H9 (cell line): ENCODE results near the gene COP1. TPM values are rescaled to one million over a fixed set of nuclear protein-coding genes. Genes with fewer than 3 reads are reported as not detected.

ENCODE experiments used
- DNase-seq: peaks from one replicate; pipeline ENCODE4 v3.0.0-alpha.2; 2017
- H2AFZ ChIP-seq: one replicate; pipeline ENCODE4 v1.6.1; 2013; ENCODE audit warnings: mild to moderate bottlenecking, low read length, control low read depth, moderate library complexity
- H2AK5ac ChIP-seq: 2 replicates; pipeline ENCODE4 v1.6.1; 2013; ENCODE audit warnings: low read length, control low read depth, mixed read lengths; ENCODE audit not compliant: insufficient read length
- H2BK120ac ChIP-seq: one replicate; pipeline ENCODE4 v1.6.1; 2013; ENCODE audit warnings: low read depth, mild to moderate bottlenecking, low read length, control low read depth, inconsistent platforms; ENCODE audit not compliant: poor library complexity, severe bottlenecking
- H2BK12ac ChIP-seq: 2 replicates; pipeline ENCODE4 v1.6.1; 2013; ENCODE audit warnings: low read length, control low read depth, mixed read lengths, low read depth; ENCODE audit not compliant: insufficient read length
- H2BK15ac ChIP-seq: 2 replicates; pipeline ENCODE4 v1.6.1; 2013; ENCODE audit warnings: low read depth, low read length, control low read depth
- H2BK20ac ChIP-seq: one replicate; pipeline ENCODE4 v1.6.1; 2013; ENCODE audit warnings: low read depth, mild to moderate bottlenecking, low read length, control low read depth, inconsistent platforms; ENCODE audit not compliant: poor library complexity, severe bottlenecking
- H2BK5ac ChIP-seq: 2 replicates; pipeline ENCODE4 v1.6.1; 2013; ENCODE audit warnings: low read length, control low read depth, mixed read lengths; ENCODE audit not compliant: insufficient read length
- H3K14ac ChIP-seq: 2 replicates; pipeline ENCODE4 v1.6.1; 2013; ENCODE audit warnings: low read length, control low read depth; ENCODE audit not compliant: insufficient read depth
- H3K18ac ChIP-seq: 2 replicates; pipeline ENCODE4 v1.6.1; 2013; ENCODE audit warnings: low read depth, mild to moderate bottlenecking, mixed read lengths, low read length, control low read depth; ENCODE audit not compliant: insufficient read length
- H3K23ac ChIP-seq: 2 replicates; pipeline ENCODE4 v1.6.1; 2013; ENCODE audit warnings: low read length, control low read depth, mixed read lengths, low read depth; ENCODE audit not compliant: insufficient read length
- H3K23me2 ChIP-seq: 2 replicates; pipeline ENCODE4 v1.6.1; 2013; ENCODE audit warnings: low read depth, mild to moderate bottlenecking, mixed read lengths, low read length, control low read depth; ENCODE audit not compliant: insufficient read length, poor library complexity, severe bottlenecking
- H3K27ac ChIP-seq: 2 replicates; pipeline ENCODE4 v1.5.1; 2013; ENCODE audit warnings: low read length, control low read depth, mixed read lengths, low read depth; ENCODE audit not compliant: insufficient read length
- H3K27me3 ChIP-seq: 2 replicates; pipeline ENCODE4 v1.6.1; 2013; ENCODE audit warnings: low read length, control low read depth, inconsistent platforms; ENCODE audit not compliant: insufficient read depth
- H3K4ac ChIP-seq: 2 replicates; pipeline ENCODE4 v1.6.1; 2013; ENCODE audit warnings: low read depth, mild to moderate bottlenecking, control low read depth, inconsistent platforms, low read length, moderate library complexity
- H3K4me1 ChIP-seq: 2 replicates; pipeline ENCODE4 v1.6.1; 2013; ENCODE audit warnings: low read length, control low read depth, inconsistent platforms; ENCODE audit not compliant: insufficient read depth
- H3K4me2 ChIP-seq: 2 replicates; pipeline ENCODE4 v1.6.1; 2013; ENCODE audit warnings: low read length, control low read depth, mixed read lengths; ENCODE audit not compliant: insufficient read length, insufficient read depth
- H3K56ac ChIP-seq: 2 replicates; pipeline ENCODE4 v1.6.1; 2013; ENCODE audit warnings: low read depth, mild to moderate bottlenecking, mixed read lengths, low read length, control low read depth; ENCODE audit not compliant: insufficient read length
- H3K79me1 ChIP-seq: 2 replicates; pipeline ENCODE4 v1.6.1; 2013; ENCODE audit warnings: low read depth, mild to moderate bottlenecking, moderate library complexity, low read length, control low read depth, inconsistent platforms; ENCODE audit not compliant: insufficient read depth, poor library complexity, severe bottlenecking
- H3K79me2 ChIP-seq: 2 replicates; pipeline ENCODE4 v1.6.1; 2013; ENCODE audit warnings: low read length, control low read depth, inconsistent platforms; ENCODE audit not compliant: insufficient read depth
- H3K9ac ChIP-seq: 2 replicates; pipeline ENCODE4 v1.6.1; 2013; ENCODE audit warnings: low read length, control low read depth, mixed read lengths; ENCODE audit not compliant: insufficient read length; ENCODE audit errors: extremely low read depth
- H3K9me3 ChIP-seq: one replicate; pipeline ENCODE4 v1.6.1; 2013; ENCODE audit warnings: low read depth, low read length, inconsistent platforms; ENCODE audit not compliant: control insufficient read depth
- H3T11ph ChIP-seq: one replicate; pipeline ENCODE4 v1.6.1; 2013; ENCODE audit warnings: mild to moderate bottlenecking, low read length, control low read depth, inconsistent platforms
- H4K20me1 ChIP-seq: one replicate; pipeline ENCODE4 v1.6.1; 2013; ENCODE audit not compliant: control insufficient read depth, insufficient read length, insufficient read depth
- H4K5ac ChIP-seq: 2 replicates; pipeline ENCODE4 v1.6.1; 2013; ENCODE audit warnings: low read depth, mild to moderate bottlenecking, mixed read lengths, low read length, control low read depth; ENCODE audit not compliant: insufficient read length
- H4K8ac ChIP-seq: replicated peaks from 2 replicates; pipeline ENCODE4 v1.6.1; 2013; ENCODE audit warnings: low read length, control low read depth, mixed read lengths, low read depth; ENCODE audit not compliant: insufficient read length
- H4K91ac ChIP-seq: 2 replicates; pipeline ENCODE4 v1.6.1; 2013; ENCODE audit warnings: low read depth, mild to moderate bottlenecking, moderate library complexity, mixed read lengths, low read length, control low read depth; ENCODE audit not compliant: insufficient read length
- H3K27ac Mint-ChIP-seq, 3 experiments: 2 replicates in 2 of 3; 3 replicates in 1 of 3; pipeline ENCODE4 v1.8.0; 2020 to 2021; ENCODE audit warnings: mixed read lengths in 3 of 3, mild to moderate bottlenecking in 1 of 3, moderate library complexity in 1 of 3
- H3K27me3 Mint-ChIP-seq: 2 replicates; pipeline ENCODE4 v1.8.0; 2021; ENCODE audit warnings: low read depth, mild to moderate bottlenecking, moderate library complexity, mixed read lengths
- H3K36me3 Mint-ChIP-seq, 3 experiments: 2 replicates in 2 of 3; 3 replicates in 1 of 3; pipeline ENCODE4 v1.8.0; 2020 to 2021; ENCODE audit warnings: low read depth in 3 of 3, mixed read lengths in 3 of 3; ENCODE audit not compliant: insufficient read depth in 1 of 3
- H3K4me1 Mint-ChIP-seq, 2 experiments: 2 replicates each; pipeline ENCODE4 v1.8.0; 2020; ENCODE audit warnings: mixed read lengths in 2 of 2
- H3K4me3 Mint-ChIP-seq, 2 experiments: 2 replicates in 1 of 2; 3 replicates in 1 of 2; pipeline ENCODE4 v1.8.0; 2020 to 2021; ENCODE audit warnings: mild to moderate bottlenecking in 2 of 2, mixed read lengths in 2 of 2, moderate library complexity in 1 of 2
- H3K9me3 Mint-ChIP-seq, 2 experiments: 2 replicates in 1 of 2; 3 replicates in 1 of 2; pipeline ENCODE4 v1.8.0; 2020; ENCODE audit warnings: mild to moderate bottlenecking in 2 of 2, mixed read lengths in 2 of 2, moderate library complexity in 1 of 2
- CTCF ChIP-seq: fragments of 200-600 bp; sonication (generic); conservative IDR thresholded peaks from 3 replicates; pipeline ENCODE4 v1.8.0; 2021; ENCODE audit warnings: antibody characterized with exemption, mild to moderate bottlenecking
- WGBS: extraction: QIAGEN DNeasy Blood & Tissue Kit; methylation state at CpG from one replicate; pipeline ENCODE4 v1.1.7; 2013; ENCODE audit warnings: missing lambda C conversion rate, low lambda C conversion rate, mixed read lengths; ENCODE audit not compliant: insufficient read length; ENCODE audit errors: extremely low coverage; 5-methylcytosine and 5-hydroxymethylcytosine counted together
- total RNA-seq: library from RNA; stranded (reverse); gene quantifications from 2 replicates; pipeline ENCODE4 v1.2.1, GENCODE V29; 2021

COP1 gene
- total RNA-seq, 1 experiment from 2014 or later: 41.3 TPM

DNA sequence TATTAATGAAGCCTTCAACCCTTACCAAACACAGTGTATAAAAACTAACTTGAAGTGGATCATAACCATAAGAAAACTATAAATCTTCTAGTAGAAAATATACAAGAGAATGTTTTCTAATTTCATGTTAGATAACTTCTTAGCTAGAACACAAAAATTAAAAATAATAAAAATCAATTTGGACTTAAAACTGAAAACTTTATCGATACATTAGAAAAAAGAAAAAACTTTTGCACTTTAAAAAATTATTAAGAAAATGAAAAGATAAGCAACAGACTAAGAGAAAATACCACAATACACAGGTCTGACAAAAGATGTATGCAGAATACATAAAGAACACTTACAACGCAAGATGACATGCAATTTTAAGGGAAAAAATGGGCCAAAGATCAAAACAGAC lies 8.7 kb downstream of the COP1 start:
- Histone ChIP-seq H3K23ac (no peak overlapping the region), H3K4ac (no peak overlapping the region), H4K20me1 (no peaks in the 10 kb centered on the region), H3K9me3 (no peaks in the 10 kb centered on the region), H3K14ac (no peak overlapping the region), H2BK15ac (no peak overlapping the region), H2AFZ (no peak overlapping the region), H2AK5ac (no peak overlapping the region), H2BK12ac (no peak overlapping the region), H3K4me2 (no peak overlapping the region), H2BK120ac (no peak overlapping the region), H3K79me1 (peaks cover 3% of the 10 kb centered on the region), H4K8ac (no peak overlapping the region), H3K27me3 (no peaks in the 10 kb centered on the region), H2BK5ac (no peak overlapping the region), H3K56ac (no peak overlapping the region), H3T11ph (no peak overlapping the region), H3K79me2 (peaks cover 28% of the 10 kb centered on the region; the same call in 1 of the 2 replicates), H4K5ac (no peak overlapping the region), H4K91ac (no peak overlapping the region), H3K9ac (no peak overlapping the region), H3K18ac (no peak overlapping the region), H3K23me2 (no peaks in the 10 kb centered on the region), H3K27ac (no peak overlapping the region), H2BK20ac (no peak overlapping the region), H3K4me1 (no peaks in the 10 kb centered on the region)
- Mint-ChIP-seq H3K9me3 (no peaks in the 10 kb centered on the region; a peak in 1 of 5 replicates), H3K4me1 (peaks cover 5 to 13% of the 10 kb centered on the region in 2 experiments), H3K4me3 (no peak overlapping the region), H3K27ac (no peak overlapping the region), H3K27me3 (no peaks in the 10 kb centered on the region), H3K36me3 (peaks cover 0 to 5% (median 2%) of the 10 kb centered on the region in 3 experiments; a peak in 2 of 7 replicates)
- no peak for TF ChIP-seq CTCF
- no peak for DNase-seq
- no CpG with 5 or more reads among the region's 2 CpGs for WGBS
